Fibroblast of peridontal ligament (primary cell): ENCODE data around the gene SMIM20.

Source experiments
- DNase-seq: peaks from one replicate; pipeline ENCODE4 v3.0.0-alpha.2; 2010; ENCODE audit errors: extremely low read depth

The SMIM20 gene

DNA sequence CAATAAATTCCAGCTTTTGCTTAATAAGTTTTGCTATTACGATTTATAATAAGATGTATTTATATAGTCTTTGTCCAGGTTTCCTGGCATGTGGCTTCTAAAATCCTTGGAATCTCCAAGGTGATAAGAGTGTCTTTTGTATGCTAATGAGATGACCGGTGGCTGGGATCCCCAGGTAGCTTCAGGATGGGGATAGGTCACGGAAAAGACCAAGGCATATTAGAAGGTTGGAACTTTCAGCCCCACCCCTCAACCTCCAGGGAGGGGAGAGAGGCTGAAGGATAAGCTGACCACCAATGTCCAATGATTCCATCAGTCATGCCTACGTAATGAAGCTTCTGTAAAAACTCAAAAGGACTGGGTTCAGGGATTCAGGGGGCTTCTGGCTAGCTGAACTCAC is 41.7 kb downstream of the SMIM20 start:
- no peak for DNase-seq

DNA sequence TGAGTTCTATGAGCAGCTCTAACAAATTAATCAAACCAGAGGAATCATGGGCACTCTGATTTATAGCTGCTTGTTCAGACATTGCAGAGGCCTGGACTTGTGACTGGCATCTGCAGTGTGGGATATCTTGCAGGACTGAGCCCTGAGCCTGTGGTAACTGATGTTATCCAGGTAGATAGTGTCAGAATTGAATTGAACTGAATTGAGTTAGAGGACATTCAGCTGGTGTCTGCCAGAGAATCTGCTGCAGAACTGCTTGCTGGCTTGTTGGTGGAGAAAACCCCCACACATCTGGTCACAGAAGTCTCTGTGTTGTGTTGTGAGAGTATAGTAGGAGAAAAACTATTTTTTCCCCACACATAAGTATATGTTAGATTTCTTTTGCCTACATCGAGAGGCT is 42.2 kb downstream of the SMIM20 start:
- DNase-seq, result no peak

DNA sequence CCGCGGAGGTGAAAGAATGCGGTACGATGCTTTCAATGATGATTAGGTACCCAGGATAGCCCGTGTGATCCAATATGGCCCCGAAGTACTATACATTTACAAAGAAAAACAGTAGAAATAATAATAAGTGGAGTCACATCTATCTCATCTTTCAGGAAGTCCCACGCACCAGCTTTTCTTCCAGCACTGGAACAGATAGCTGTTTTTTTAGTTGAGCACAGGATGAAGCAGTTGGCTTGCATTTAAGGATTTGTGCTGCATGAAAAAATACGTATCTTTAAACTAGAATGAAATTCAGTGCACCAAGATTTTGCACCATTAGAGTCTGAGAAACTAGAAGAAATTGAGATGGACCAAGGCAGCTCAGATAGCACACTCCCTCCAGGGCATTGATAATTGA is 44.1 kb downstream of the SMIM20 start:
- DNase-seq, result no peak

DNA sequence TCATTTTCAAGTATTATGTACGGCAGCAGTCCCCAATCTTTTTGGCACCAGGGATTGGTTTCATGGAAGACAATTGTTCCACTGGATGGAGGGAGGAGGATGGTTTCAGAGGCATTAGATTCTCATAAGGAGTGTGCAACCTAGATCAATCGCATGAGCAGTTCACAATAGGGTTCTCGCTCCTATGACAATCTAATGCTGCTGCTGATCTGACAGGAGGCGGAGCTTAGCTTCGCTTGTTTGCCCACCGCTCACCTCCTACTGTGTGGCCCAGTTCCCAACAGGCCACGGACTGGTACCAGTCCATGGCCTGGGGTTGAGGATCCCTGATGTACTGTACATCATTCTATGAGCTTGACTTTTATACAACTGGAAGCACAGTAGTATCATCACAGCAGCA is 48.4 kb downstream of the SMIM20 start:
- no peak for DNase-seq

DNA sequence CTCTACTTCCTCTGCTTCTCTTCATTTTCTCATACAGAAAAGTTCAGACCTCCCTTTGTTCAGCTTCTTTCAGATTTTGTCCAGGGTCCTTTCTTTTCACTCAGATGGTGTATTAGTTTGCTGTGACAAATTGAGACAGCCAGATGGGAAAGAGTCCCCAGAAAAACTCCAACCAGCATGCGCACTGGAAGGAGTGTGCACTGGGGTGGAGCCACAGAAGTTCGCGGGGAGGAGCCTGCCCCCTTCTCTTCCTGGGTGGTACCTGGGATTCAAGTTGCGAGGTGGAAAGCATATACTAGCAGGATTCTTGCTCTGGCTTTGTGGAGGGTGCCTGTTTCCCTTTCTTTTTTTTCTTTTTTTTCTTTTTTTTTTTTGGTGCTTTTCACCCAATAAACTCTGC is 51.6 kb downstream of the SMIM20 start:
- no peak for DNase-seq

DNA sequence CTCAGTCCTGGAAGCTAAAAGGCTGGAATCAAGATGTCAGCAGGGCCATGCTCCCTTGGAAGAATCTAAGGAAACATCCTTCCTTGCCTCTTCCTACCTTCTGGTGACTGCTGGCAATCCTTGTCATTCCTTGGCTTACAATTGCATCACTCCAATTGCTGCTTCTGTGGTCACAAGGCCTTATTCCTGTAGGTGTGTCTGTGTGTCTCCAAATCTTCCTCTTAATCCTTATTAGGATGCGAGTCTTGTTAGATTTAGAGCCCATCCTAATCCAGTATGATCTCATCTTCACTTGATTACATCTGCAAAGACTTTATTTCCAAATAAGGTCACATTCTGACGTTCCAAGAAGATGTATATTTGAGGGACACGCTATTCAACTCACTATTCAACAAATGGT is 52.2 kb downstream of the SMIM20 start:
- no peak for DNase-seq

DNA sequence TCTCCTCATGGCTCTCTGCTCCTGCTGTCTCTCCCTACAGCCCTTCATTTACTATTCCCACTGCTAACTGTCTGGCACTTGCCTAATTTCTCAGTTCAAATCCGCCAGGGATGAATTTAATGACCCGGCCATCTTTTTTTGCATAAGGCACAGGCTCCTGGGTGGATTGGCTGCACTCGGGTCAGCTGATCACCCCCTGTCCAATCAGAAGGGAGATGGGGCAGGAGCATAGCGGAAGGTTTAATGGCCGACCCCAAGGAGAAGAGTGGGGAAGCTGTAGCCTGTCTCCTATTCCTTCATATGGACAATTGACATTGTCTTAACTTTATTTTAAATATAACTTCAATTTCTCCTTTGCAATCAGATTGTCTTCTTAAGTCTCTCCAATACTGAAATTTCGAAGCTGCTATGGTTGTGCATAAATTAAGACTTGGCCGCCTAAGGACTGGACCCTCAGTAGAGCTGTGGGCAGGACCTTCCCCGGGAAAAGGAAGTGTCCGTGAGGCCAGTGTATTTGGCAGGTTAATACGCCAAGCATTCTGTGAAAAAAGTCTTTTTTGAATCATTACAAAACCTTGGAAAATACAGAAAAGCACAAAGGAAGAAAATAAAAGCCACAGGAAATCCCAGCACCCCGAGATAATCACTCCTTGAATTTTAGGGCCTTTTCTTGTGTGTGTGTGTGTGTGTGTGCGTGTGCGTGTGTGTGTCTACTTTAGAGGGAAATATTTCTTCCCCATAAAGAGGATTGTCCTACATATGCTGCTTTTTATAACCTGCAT is 55.5 kb downstream of the SMIM20 start:
- no peak for DNase-seq

DNA sequence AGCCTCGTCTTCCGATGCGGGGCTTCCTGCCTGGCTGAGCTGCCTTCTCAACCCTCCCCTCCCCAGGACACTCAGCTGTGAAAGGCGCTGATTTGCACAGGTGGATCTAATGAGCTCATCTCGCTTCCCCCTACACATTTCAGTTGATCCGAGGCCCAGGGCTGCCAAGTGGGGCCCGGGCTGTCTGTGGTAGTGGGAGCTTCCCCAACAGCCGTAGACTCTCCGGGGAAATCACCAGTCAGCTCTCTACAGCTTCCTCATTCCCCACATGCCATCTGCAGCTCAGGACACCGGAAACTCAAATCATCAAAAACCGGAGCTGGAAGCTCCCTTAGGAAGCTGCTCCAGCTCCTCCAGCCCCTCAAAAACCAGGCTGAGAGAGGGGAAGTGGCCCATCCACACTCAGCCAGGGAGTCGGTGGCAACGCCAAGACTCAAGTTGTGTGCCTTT is 56.2 kb downstream of the SMIM20 start:
- no peak for DNase-seq

DNA sequence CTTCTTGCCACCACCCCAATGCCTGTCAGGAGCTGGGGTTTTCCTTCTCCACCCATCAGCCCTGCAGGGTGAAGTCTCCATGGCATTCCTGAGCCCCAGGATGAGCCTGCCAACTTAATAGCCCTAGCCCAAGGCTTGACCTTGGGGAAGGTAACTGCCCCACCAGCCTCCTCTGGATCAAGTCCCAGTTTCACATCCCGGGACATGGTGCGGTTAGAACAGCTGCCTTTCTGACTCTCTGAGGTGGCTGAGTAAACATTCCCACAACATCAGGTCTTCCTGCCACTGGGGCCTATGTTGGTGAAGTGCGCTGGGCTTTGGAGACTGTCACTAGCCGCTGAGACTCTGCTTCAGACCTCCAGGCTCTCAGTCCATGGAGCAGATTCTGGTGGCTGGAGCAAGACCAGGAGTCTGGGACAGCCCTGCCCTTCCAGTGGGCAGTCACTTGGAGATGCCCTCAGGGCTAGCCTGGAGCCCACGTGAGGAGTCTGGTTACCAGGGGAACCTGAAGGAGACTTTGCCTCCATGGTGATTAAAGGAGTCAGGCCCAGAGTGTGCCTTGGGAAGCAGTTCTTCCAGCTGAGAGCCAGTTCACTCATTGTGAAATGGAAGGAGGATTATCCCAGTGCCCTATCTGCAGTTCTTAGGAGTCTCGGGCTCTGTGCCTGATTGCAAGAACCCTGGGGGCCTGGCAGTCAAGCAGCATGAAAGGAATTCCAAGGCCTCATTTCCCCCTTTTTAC is 56.8 kb downstream of the SMIM20 start:
- no peak for DNase-seq

DNA sequence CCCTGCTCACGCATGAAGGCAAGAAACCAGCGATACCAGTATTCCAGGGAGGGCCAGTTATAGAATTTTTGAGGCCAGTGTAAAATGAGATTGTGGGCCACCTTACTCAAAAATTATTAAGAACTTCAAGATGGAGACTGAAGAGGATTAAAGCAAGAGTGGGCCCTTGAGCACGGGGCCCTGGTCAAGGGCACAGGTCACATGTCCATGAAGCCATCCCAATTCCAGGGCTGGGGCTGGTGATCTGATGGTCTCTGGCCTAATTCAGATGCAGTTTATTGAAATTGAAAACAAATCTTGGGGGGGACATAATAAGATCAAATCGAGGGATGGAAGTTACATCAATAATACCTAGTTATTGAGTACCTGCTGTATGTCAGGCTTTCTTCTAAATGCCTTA is 58.3 kb downstream of the SMIM20 start:
- no peak for DNase-seq

DNA sequence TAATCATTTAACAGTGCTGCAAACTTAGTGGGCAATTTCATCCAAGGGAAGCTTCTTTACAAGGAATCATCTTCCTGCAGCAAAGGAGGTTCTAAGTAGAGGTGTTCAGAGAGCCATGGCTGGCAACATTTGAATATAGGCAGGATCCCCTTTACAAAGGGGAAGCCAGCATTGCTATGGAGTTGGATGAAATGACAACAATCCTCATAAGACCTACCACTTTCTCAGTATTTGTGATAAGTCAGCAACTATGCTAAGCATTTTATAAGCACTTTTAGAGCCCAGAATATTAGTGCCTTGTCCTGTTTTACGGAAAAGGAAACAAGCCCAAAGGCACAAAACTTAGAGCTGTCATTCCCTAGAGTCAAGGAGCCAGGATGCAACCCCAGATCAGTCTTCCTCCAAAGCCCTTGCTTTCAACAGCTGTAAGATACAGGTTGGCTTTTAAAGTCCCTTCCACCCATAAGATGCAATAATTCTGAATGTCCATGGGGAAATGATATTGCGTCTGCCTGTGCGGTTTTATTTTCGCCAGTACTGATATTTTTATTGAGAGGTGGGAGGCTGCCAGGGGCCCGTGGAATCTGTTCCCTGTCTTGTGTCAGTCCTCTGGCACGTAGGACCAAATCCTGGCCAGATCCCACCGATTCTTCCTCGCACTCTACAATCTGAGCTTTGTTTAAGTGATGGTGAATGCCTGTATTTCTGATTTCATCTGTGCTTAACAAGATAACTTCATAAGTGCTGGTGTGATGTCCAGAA is 59.1 kb downstream of the SMIM20 start:
- DNase-seq, result no peak

DNA sequence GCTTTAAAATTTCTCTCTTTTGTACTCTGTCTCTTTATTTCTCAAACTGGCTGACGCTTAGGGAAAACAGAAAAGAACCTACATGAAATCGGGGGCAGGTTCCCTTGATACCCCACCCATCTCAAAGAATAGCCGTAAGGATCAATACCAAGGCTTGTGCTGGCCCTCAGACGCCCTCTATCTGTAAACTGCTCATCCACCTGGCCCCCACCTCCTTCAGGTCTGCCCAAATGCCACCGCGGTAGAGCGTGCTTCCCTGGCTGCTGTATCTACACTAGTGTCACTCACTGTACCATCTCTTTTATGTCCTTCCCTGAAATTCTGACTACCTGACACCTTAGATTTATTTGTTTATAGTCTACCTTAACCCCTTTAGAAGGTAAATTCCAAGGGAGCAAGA is 62.8 kb downstream of the SMIM20 start:
- no peak for DNase-seq

DNA sequence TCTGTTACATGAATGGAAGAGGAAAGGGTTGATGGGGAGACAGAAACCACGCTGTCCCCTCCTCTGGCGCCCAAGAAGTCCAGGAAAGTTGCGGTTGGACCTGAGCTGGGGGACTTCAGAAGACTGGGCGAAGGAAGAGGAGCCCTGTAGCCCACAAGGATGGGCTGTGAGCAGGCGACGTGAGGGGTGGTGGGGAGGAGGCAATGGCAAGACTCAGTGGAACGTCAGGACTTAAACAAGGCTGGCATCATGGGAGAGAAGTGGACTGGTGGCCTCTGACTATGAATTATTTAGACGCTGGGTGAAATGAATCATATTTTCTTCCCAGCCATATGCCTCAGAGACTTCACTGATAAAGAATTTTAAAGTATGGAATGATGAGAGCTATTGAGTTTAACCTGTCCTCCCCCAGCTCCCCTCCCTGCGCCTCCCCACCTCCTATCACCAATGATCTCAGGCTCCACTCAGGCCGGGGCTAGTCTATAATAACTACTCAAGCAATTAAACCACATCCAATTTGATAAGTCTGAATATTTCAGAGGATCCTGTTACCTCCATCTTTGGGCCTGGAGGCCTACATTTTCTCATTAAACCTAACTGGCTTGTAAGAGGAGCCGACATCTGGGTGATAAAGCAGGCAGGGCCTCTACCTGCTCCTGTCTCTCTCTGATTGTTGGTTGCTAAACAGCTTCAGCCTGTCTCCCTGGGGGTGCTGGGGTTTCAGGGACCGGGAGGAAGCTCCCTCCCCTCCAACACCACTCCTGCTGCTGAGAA is 63.6 kb downstream of the SMIM20 start:
- no peak for DNase-seq

DNA sequence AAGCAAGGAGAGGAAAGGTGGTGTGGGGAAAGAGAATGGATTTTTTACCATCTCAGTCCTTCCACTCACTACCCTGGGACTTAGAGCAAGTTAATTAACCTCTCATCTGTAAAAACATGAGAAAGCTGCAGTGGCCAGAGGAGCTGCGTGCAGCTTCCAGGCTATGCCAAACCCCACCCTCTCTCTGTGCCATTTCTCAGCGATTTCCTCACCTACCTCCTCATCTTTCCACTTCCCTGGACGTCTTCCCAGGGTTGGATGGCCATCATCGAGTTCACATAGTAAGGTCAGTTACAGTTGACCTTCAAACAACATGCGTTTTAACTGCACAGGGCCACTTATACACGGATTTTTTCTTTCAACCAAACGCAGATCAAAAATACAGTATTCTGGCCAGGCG is 64.3 kb downstream of the SMIM20 start:
- peak; percentile 7 for DNase-seq
